Mesothelial cell of epicardium (in vitro differentiated cells): ENCODE measurements around the gene CDK7. TPM values are rescaled to one million over a fixed set of nuclear protein-coding genes. Genes with fewer than 3 reads are reported as not detected.
"Not testable (repeated sequence)": the region's sequence is repeated elsewhere in the genome, so short reads cannot be mapped to it uniquely, and the experiment has no call there.

Experiments used
- DNase-seq, 2 experiments: peaks; one replicate each; pipeline ENCODE4 v3.0.0; 2021; ENCODE audit warnings: low spot score in 2 of 2; ENCODE audit not compliant: unreplicated experiment in 2 of 2
- H3K27ac Mint-ChIP-seq: 2 replicates; pipeline ENCODE4 v1.8.0; 2021; ENCODE audit warnings: mixed read lengths
- H3K27me3 Mint-ChIP-seq: 2 replicates; pipeline ENCODE4 v1.8.0; 2021; ENCODE audit warnings: low read depth, mixed read lengths
- H3K36me3 Mint-ChIP-seq: 2 replicates; pipeline ENCODE4 v1.8.0; 2021; ENCODE audit warnings: mixed read lengths
- H3K4me1 Mint-ChIP-seq: 2 replicates; pipeline ENCODE4 v1.8.0; 2021; ENCODE audit warnings: mixed read lengths
- H3K4me3 Mint-ChIP-seq: 2 replicates; pipeline ENCODE4 v1.8.0; 2021; ENCODE audit warnings: mild to moderate bottlenecking, moderate library complexity, mixed read lengths
- H3K9me3 Mint-ChIP-seq: 2 replicates; pipeline ENCODE4 v1.8.0; 2021; ENCODE audit warnings: mixed read lengths
- total RNA-seq: library from RNA; stranded (reverse); gene quantifications from 3 replicates; pipeline ENCODE4 v1.2.1, GENCODE V29; 2021
- TF ChIP-seq, protein P1 (sequence below): fragments of 200-600 bp; sonication (generic); IDR thresholded peaks from one replicate; pipeline ENCODE4 v1.5.0; 2021; ENCODE audit warnings: antibody characterized with exemption; ENCODE audit not compliant: unreplicated experiment

CDK7 gene
- total RNA-seq, 1 donor from 2014 or later = 25.1 TPM

DNA sequence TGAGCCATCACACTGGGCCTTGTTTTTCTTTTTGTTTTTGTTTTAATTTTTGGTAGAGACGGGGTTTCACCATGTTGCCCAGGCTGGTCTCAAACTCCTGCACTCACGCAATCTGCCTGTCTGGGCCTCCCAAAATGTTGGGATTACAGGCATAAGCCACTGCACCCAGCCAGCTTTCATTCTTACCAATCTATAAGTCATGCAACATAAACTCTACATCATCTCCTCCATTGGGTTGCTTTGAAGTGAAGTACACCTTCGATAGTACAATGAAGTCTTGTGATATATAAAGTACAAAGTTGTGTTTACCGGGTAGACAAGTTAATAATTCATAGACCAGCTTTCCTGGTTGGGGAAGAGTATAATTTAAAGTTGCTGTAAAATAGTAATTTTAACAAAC is 8.8 kb upstream of the CDK7 start:
- Mint-ChIP-seq H3K36me3 (peaks cover 23% of the 10 kb centered on the region), H3K27me3 (no peaks in the 10 kb centered on the region), H3K27ac (no peak overlapping the region), H3K4me1 (no peaks in the 10 kb centered on the region), H3K4me3 (no peak overlapping the region), H3K9me3 (no peaks in the 10 kb centered on the region)
- DNase-seq = no peak
- TF ChIP-seq, protein P1, sequence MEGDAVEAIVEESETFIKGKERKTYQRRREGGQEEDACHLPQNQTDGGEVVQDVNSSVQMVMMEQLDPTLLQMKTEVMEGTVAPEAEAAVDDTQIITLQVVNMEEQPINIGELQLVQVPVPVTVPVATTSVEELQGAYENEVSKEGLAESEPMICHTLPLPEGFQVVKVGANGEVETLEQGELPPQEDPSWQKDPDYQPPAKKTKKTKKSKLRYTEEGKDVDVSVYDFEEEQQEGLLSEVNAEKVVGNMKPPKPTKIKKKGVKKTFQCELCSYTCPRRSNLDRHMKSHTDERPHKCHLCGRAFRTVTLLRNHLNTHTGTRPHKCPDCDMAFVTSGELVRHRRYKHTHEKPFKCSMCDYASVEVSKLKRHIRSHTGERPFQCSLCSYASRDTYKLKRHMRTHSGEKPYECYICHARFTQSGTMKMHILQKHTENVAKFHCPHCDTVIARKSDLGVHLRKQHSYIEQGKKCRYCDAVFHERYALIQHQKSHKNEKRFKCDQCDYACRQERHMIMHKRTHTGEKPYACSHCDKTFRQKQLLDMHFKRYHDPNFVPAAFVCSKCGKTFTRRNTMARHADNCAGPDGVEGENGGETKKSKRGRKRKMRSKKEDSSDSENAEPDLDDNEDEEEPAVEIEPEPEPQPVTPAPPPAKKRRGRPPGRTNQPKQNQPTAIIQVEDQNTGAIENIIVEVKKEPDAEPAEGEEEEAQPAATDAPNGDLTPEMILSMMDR = no peak

DNA sequence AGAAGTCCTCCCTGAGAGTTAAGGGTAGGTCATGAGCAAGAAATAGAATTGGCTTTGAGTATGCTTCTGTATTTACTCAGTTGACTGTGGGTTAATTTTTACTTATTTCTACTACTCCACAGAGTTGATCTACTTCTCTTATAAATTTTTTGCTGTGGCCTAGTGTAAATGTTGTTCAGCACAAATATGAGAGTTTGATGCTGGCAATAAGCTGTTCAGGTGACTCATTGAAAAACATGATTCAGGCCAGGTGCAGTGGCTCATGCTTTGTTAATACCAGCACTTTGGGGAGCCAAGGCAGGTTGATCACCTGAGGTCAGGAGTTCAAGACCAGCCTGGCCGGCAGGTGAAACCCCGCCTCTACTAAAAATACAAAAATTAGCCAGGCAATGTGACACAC is 4.5 kb upstream of the CDK7 start:
- Mint-ChIP-seq H3K27ac (no peak overlapping the region), H3K36me3 (peaks cover 10% of the 10 kb centered on the region), H3K27me3 (no peaks in the 10 kb centered on the region), H3K9me3 (no peaks in the 10 kb centered on the region), H3K4me1 (peaks cover 4% of the 10 kb centered on the region), H3K4me3 (no peak overlapping the region)
- TF ChIP-seq, protein P1 = no peak
- DNase-seq = no peak

DNA sequence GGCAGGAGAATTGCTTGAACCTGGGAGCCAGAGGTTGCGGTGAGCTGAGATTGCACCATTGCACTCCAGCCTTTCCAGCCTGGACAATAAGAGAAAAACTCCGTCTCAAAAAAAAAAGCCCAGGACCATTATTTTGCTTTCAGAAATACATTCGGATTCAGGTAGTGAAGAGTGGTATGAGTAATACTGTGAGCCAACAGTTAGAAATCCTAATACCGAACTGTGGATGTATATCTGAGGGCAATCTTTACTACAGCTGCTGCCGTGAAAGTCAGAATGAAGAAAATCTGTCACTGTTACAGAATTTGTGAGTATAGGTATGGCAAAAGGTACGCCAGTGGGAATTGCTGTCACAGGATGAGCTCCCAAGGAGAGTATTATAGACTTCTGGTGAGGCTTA is 3.4 kb upstream of the CDK7 start:
- Mint-ChIP-seq H3K4me1 (peaks cover 9% of the 10 kb centered on the region), H3K9me3 (no peaks in the 10 kb centered on the region), H3K27me3 (no peaks in the 10 kb centered on the region), H3K27ac (no peak overlapping the region), H3K4me3 (no peak overlapping the region), H3K36me3 (peaks cover 4% of the 10 kb centered on the region)
- TF ChIP-seq, protein P1 = no peak
- no peak for DNase-seq

DNA sequence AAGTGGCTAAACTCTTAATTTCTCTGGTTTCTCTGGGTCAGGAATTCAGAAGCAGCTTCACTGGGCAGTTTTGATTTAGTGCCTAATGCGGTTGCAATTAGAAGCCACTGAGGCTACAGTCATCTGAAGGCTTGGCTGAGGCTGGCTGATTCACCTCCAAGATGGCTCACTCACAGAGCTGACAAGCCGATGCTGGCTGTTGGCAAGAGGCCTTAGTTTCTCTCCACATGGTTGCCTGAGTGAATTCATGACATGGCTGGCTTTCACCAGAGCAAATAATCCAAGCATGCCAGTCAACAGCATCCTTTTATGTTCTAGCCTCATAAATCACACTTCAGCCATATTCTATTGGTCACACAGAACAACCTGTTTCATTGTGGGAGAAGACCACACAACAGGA is 2.8 kb upstream of the CDK7 start:
- TF ChIP-seq, protein P1 = no peak
- DNase-seq = no peak
- no peaks in the 10 kb centered on the region for H3K9me3 Mint-ChIP-seq
- H3K27me3 Mint-ChIP-seq = no peaks in the 10 kb centered on the region
- H3K4me3 Mint-ChIP-seq = no peak overlapping the region
- H3K4me1 Mint-ChIP-seq = peaks cover 11% of the 10 kb centered on the region
- H3K36me3 Mint-ChIP-seq = peaks cover 4% of the 10 kb centered on the region
- no peak overlapping the region for H3K27ac Mint-ChIP-seq

DNA sequence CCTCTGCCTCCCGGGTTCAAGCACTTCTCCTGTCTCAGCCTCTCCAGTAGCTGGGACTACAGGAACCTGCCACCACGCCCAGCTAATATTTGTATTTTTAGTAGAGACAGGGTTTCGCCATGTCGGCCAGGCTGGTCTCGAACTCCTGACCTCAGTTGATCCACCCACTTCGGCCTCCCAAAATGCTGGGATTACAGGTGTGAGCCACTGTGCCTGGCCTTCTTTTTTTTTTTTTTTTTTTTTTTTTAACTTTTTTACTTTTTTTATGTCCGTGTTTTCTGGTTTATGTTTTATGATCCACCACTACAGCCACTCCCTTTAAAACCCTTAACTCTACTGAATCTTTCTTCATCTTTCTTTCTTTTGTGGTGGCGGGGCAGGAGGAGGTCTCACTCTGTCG is 2.0 kb downstream of the CDK7 start:
- peaks cover 22% of the 10 kb centered on the region for H3K4me1 Mint-ChIP-seq
- H3K27ac Mint-ChIP-seq = peak overlapping the region; percentile 70
- not testable (repeated sequence) for H3K27me3 Mint-ChIP-seq, DNase-seq, H3K9me3 Mint-ChIP-seq
- H3K36me3 Mint-ChIP-seq = peaks cover 24% of the 10 kb centered on the region
- peak overlapping the region; percentile 56 for H3K4me3 Mint-ChIP-seq

DNA sequence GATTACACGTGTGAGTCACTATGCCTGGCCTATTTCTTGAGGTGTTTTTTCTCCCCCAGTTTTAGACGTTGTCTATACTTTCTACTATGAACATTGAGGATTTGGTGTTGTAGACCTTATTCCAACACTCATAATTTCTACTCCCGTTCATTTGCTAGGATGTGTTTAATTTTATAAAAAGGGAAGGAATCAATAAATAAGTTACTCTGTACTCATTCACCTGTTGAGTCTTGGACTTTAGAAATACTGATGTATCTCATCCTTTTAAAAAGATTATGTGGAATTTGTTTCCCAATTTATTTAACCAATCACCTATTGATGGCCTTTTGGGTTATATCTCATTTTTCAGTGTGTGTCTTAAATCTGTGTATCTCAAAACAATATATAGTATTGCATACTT is 3.2 kb downstream of the CDK7 start:
- Mint-ChIP-seq H3K36me3 (peaks cover 33% of the 10 kb centered on the region), H3K27me3 (no peaks in the 10 kb centered on the region), H3K9me3 (peaks cover 11% of the 10 kb centered on the region), H3K4me3 (no peak overlapping the region), H3K27ac (no peak overlapping the region), H3K4me1 (peaks cover 22% of the 10 kb centered on the region)
- no peak for DNase-seq
- TF ChIP-seq, protein P1 = no peak
